Islet precursor cell (in vitro differentiated cells): ENCODE measurements around the gene PLXNA3.

Experiments
- DNase-seq: peaks from one replicate; pipeline ENCODE4 v3.0.0-alpha.2; 2018

Gene PLXNA3

DNA sequence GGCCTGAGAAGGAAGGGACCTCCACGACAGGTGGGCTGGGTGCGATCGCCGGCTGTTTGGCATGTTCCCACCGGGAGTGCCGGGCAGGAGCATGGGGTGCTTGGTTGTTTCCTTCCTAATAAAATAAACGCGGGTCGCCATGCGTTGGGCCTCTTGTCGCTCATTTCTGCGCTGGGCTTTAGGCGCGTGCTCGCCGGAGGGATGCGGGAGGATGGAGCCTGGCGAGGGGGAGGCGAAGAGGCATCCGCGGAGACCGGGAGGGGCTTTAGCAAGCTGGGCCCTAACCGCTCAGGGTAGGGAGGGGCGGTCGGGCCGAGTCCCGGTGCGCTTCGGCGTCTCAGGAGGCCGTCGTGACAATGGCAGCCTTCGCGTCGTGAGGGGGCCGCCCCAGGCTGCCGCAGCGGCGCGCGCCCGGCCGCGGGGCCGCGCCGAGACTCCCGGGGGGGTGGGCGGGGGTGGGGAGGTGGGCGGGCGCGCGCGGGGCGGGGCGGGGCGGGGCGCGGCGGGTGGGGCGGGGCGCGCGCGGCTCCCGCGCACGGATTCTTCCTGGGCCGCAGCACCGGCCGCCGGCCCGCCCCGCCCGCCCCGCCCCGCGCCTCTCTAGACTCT, 21.6 kb upstream of the PLXNA3 start:
- DNase-seq = peak; percentile 66

DNA sequence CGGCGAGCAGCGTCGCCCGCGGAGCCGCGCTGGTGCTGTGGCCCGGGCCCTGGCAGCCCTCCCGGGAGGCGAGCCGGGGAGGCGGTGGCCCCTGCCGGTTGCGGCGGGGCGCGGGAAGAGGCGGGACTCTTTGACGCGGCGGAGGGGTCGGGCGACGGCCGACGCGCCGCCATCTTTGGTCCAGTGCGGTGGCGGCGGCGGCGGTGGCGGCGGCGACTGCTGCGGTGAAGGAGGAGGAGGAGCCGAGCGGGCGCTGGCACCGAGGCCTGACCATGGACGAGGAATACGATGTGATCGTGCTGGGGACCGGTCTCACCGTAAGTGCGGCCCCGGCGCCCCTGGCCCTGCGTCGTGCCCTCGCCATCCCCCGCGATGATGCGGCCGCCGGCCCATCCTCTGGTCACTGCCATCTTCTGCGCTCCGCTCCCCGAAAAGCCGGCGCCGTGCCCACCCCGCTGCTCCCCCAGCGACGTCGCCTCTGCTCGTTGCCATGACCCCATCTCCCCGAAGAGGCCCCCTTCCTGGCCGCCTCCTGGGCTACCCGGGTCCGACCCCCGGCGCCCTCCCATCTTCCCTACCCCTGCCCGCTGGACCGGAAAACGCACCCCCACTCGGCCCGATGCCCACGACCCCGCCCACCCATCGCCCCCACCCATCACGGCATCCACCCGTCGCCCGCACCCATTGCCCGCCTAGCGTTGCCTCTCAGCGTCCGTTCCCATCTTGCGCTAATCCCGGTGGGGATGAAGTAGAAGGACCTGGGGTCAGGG, 20.9 kb upstream of the PLXNA3 start, which contains the start of gene GDI1:
TSS of gene GDI1 (plus strand) at position 172 of the 770 bp plus-strand sequence. CDS start at position 273, 101 bp downstream.
- DNase-seq = no peak

DNA sequence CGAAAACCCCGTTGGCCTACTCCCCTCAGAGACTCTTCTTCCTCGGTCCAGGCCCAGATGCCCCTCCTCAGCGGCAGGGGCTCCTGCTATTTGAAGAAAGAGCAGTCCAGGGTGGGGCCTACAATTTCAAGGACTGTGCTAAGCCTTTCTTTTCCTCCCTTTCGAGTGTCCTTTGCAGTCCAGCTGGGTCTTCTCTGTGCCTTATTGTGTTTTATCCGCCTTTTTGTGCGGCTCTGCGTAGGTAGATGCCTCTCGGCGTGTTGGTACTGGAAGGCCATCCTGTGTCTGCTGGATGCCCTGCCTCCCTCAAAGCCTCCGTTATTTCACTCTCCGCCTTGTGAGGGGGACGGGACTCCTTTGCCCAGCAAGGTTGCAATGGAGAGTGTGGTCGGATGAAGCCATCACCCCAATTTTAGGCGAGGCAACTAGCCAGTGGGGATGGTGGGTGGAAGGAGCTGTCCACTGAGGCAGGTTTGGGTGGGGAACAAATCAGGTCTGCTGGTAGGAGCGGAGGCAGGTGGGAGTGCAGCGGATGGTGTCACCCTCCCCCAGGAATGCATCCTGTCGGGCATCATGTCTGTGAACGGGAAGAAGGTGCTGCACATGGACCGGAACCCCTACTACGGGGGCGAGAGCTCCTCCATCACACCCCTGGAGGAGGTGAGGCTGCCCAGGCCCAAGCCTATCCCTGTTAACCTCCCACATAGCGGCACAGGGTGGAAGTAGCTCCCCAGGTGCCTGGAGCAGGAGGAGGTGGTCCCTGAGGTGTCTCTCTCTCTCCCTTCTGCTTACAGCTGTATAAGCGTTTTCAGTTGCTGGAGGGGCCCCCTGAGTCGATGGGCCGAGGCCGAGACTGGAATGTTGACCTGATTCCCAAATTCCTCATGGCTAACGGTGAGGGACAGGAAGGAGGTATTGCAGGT, 19.8 kb upstream of the PLXNA3 start:
- DNase-seq = no peak

DNA sequence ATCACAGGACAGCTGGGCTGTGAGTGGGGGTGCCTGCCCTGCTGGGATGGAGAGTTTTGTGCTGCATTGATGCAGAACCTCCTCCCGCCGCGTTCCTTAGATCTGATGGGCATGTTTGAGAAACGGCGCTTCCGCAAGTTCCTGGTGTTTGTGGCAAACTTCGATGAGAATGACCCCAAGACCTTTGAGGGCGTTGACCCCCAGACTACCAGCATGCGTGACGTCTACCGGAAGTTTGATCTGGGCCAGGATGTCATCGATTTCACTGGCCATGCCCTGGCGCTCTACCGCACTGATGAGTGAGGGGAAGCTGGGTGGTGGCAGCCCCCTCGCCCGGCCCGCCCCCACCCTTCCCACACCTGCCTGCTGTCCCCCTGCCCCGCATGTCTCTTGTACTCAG, 18.2 kb upstream of the PLXNA3 start:
- DNase-seq = no peak

DNA sequence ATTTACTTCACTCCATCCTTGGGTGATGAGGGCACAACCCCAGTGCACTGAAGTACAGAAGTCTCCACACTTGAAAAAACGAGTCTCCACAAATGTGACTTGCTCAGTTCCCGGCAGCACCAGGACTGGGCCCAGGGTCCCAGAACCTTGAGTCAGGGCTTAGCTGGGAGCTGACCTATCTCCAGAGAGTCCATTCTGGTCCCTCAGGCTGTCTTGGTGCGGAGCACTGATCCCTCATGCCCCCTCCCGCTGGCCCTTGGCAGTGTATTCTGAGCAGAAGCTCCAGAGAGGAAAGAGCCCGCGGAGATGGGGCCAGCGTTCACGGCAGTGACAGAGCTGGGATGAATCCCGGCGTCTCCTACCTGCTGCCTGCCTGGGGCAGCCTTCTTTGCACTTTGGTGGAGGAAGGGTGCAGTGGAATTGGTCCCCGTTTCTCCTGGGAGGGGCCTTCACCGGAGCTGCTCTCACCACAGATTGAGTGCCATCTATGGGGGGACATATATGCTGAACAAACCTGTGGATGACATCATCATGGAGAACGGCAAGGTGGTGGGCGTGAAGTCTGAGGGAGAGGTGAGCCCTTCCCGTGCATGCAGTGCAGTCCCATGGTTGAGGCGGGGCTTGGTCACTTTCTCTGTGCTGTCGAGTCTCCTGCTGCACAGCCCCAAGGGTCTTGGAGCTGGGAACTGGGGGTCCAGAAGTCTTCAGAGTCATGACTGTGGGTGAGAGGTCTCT, 17.3 kb upstream of the PLXNA3 start:
- no peak for DNase-seq

DNA sequence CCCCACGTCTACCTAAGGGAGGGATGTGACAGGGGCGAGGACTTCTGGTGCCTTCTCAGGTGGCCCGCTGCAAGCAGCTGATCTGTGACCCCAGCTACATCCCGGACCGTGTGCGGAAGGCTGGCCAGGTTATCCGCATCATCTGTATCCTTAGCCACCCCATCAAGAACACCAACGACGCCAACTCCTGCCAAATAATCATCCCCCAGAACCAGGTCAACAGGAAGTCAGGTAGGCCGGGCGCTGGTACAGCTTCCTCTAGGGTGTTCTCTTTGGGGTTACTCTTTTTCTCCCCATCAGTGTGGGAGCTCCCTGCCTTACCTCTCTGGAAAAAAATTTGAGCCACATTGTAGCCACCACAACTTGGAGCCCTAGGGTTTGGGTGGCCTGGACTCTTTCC, 16.5 kb upstream of the PLXNA3 start:
- no peak for DNase-seq

DNA sequence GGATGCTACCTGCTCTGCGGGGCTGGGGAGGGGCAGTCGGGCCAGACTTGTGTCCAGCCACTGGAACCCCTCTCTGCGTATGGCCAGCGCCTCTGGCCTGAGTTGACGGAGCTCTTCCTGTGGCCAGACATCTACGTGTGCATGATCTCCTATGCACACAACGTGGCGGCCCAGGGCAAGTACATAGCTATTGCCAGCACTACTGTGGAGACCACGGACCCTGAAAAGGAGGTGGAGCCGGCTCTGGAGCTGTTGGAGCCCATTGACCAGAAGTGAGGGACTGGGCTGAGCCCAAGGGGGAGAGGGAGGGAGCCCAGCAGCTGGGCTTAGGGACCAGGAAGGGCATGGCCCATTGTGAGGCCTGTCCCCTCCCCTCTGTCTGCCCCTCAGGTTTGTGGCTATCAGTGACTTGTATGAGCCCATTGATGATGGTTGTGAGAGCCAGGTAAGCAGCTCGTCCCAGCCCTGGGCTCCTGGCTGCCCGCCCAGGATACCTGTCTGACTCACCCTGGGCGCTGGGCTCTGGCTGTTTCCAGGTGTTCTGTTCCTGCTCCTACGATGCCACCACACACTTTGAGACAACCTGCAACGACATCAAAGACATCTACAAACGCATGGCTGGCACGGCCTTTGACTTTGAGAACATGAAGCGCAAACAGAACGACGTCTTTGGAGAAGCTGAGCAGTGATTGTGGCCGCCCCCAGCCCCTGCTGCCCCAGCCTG, 15.9 kb upstream of the PLXNA3 start:
- no peak for DNase-seq

DNA sequence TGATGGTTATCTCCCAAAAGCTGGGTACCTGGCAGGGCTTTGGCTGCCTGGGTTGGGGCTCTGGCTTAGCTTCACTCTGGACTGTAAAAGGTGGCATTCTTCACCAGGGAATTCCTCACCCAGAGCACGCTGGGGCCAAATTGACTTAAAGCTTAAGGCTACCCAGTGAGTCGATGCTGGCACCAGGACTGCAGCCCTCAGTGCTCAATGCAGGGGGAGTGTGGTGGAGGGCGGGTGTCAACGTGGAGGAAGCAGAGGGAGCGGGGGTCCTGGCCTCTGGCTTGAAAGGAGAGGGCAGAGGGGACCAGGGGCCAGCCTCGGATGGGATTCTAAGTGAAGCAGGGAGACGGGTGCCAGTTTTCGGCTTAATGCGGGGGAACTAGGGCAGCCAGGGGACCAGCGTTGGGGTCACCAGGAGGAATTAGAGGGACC, 14.6 kb upstream of the PLXNA3 start:
- DNase-seq = no peak

DNA sequence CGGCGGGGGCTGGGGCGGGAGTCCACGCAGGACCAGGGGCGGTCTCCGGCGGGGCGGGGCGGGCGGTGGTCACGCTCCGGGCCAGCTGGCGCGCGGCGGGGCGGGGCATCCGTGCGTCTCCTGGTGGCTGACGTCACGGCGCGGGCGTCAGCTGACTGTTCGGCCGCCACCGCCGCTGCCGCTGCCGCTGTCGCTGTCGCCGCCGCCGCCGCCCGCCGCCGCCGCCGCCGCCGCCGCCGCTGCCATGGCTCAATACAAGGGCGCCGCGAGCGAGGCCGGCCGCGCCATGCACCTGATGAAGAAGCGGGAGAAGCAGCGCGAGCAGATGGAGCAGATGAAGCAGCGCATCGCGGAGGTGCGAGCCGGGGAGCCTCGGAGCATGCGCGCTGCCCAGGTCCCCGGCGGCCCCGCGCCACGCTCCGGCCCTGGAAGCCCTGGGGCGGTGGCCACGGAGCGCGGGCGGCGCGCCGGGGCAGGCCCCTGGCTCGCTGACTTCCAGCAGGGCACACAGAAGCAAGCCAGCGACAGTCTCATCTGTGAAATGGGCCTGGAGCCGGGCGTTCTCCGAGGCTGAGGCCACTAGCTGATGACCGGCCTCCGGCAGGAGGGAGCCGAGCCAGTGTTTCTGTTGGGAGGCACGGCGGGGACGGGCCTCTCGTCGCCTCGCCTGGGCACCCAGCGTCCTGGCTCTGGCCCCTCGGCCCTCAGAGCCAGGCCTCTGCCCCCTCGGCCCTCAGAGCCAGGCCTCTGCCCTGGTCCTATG, 13.9 kb upstream of the PLXNA3 start, which contains the start of gene FAM50A:
TSS of gene FAM50A (plus strand) at position 150 of the 763 bp plus-strand sequence. CDS start at position 245, 95 bp downstream.
- DNase-seq = peak; percentile 71

DNA sequence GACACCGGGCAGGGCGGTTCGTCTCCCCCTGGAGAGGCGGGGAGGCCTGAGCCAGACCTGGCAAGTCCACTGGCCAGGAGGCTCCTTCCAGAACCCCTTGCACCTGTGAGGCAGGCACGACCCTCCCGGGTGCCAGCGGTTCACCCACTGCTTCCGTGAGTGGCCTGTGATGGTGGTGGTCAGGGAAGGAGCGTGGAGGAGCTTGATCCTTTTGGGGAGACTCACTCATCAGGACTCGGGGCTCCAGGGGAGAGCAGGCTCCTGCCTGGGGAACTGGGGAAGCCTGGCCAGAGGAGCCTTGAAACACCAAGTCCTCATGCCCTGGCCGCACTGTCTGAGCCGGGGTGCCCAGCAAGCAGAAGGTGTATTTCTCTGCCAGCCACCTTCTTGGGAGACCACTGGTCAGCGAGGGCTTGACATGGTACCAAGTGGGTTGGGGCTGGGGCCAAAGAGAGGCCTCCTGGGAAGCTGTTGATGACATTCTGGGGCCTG, 13.3 kb upstream of the PLXNA3 start:
- no peak for DNase-seq

DNA sequence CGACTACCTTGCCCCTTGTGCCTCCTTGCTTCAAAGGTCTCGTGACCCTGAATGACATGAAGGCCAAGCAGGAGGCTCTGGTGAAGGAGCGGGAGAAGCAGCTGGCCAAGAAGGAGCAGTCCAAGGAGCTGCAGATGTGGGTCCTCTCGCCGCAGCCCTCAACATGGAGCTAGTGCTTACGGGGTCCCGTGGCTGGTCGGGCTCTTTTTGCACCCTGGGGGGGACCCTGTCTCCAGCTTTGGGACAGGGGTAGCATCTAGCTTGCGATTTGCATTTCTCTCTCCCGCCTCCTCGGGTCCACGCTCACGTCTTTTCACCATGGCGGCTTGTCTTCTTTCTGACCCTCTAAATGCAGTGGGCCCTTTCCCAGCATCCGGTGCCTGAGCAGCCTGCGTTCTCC, 12.3 kb upstream of the PLXNA3 start:
- no peak for DNase-seq

DNA sequence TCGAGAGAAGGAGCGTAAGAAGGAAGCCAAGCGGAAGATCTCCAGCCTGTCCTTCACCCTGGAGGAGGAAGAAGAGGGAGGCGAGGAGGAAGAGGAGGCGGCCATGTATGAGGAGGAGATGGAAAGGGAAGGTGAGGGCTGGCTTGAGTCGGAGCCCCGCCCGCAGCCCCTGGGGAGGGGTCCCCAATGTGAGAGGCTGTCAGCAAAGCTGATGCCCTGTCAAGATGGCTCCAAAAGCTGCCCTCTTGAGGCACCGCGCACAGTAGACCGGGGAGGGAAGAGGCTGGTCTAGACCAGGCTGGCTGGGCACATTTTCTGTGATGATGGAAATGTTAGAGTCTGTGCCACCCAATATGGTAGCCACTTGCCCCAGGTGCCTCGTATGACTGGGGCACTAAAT, 11.7 kb upstream of the PLXNA3 start:
- DNase-seq = no peak

DNA sequence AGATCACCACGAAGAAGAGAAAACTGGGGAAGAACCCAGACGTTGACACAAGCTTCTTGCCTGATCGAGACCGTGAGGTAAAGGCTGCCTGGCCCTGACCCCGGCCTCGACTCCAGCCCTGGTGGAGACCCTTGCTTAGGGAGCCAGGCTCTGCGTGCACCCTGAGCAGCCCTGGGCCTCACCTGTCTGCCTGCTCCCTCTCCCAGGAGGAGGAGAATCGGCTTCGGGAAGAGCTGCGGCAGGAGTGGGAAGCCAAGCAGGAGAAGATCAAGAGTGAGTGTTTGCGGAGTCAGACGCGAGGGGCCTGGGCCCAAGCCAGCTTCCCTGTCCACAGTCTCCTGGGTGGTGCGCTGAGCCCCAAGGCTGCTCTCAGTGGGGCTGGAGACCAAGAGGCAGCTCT, 9.6 kb upstream of the PLXNA3 start:
- DNase-seq = no peak

DNA sequence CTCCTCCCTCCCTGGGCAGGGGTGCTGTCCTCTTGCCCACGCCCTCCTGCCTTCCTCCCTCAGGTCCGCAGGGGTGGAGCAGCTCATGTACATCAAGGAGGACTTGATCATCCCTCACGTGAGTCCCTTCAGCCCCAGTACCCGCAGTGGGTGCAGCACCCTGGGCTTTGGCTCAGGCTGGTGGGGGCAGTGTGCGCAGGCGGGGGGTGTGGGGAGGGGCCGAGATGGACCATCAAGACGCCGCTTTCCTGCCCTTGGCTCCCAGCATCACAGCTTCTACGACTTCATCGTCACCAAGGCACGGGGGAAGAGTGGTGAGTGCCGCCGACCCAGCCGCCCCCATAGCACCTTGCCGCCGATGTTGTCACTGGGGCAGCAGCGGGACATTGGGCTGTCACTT, 8.5 kb upstream of the PLXNA3 start:
- no peak for DNase-seq

DNA sequence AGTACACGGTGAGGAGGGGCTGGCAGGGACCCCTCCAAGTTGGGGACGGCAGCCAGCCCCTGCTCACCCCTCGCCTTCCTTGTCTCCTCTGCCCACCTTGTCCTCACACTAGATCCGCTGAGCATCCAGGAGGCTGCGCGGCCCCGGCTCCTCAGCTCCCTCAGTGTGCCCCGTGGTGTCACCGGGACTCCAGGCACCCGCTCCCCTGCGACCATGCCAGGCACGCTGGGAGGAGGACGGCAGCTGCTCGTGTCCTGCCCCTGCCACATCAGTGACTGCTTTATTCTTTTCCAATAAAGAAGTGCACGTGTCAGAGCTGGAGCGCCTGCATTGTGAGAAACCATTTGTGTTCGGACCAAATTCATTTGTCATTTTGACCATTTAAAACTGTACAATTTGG, 7.8 kb upstream of the PLXNA3 start:
- DNase-seq = no peak

DNA sequence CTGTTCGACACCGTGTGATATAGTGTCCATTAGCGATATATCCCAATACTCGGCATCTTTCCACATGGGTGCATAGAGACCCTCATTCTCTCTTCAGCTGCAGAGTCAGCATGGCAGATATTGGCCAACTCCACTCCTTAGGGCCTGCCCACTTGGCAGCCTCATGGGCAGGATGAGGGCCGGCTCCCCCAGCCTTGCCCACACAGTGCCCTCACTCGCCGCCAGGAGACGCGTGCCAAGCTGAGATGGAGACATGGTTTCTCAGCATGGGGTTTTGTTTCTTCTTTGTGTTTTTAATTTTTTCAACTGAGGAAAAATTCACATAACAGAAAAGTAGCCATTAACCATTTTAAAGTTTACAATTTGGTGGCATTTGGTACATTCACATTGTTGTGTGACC, 5.3 kb upstream of the PLXNA3 start:
- no peak for DNase-seq

DNA sequence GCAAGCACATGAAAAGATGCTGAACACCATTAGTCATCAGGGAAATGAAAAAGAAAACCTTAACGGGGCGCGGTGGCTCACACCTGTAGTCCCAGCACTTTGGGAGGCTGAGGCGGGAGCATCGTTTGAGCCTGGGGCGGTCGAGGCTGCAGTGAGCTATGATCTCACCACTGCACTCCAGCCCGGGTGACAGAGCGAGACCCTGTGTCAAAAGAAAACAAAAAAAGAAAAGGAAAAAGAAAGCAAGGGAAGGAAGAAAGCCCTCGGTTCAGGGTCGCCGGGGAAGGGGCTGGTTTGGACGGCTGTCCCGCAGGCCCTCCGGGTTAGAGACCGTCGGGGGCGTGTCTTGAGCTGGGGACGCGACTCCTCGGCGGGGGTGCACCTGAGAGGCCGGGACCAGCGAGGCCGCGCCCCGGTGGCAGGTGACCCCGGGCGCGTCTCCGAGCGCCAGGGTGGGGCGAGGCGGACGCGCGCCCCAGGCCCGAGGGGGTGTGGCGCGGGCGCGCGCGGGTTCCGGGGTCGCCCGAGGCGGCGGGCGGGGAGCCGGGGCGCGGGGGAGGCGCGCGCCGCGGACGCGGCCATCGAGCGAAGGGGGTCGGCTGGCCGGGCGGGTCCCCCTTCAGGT, 478 bp upstream of the PLXNA3 start:
- peak; percentile 69 for DNase-seq

DNA sequence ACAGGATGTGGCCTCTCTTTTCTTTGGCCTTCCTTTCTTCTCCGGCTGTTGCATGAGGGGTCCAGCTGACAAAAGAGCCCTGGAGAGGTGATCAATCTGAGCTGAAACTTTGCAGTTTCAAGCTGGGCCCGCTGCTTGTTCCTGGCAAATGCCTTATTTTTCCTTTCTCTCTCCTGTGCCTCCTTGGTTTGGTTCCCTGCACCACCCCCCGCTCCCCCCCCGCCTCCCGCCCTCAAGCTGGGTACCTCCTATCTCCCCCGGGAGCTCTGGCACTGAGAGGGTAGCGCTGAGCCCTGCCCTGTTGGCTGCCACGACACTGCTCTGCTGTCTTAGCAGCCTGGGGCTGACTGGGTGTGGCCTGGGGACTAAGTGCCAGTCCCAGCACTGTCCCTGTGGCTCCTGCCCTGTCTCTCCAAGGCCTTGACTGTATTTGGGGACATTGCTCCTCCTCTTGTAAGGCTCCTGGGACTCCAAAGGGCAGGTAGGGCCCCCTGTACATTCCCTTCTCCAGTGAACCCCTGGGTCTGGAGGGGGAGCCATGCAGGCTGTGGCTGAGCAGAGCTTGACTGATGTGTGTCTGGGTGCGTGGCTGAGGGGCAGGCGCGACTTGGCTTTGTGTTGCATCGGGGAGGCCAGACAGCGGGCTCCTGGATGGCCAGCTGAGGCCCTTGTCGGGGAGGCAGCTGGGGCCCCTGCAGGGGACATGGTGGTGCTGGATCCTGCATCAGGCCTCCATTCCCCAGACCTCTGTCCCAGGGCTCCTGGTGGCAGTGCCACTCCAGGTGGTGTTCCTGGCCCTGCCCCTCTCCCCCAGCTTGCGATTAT, 1.1 kb downstream of the PLXNA3 start:
- DNase-seq = no peak

DNA sequence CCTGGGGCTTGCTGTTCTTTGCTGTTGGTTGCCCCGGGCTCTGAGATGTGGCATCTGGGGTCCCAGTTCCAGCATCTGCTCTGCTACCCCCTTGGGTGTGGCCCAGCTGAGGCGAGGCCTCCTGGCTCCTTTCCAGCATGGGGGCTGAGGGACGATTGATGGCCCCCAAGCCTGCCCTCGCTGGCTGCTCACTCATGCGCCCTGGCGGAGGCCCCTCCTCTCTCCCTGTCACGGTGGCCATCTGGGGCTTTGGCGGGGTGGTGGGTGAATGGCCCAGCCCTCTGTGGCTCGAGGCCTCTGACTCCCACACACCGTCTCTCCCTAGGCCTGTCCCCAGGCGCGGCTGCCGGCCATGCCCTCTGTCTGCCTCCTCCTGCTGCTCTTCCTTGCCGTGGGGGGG, 1.8 kb downstream of the PLXNA3 start:
- DNase-seq = no peak

DNA sequence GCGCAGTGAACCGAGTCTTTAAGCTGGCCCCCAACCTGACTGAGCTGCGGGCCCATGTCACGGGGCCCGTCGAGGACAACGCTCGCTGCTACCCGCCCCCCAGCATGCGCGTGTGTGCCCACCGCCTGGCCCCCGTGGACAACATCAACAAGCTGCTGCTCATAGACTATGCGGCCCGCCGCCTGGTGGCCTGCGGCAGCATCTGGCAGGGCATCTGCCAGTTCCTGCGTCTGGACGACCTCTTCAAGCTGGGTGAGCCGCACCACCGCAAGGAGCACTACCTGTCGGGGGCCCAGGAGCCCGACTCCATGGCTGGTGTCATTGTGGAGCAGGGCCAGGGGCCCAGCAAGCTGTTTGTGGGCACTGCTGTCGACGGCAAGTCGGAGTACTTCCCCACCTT, 2.2 kb downstream of the PLXNA3 start:
- DNase-seq = no peak
